Activated T-cell treated with anti-CD3 and anti-CD28 coated beads, Interleukin-2, amount 50 U/mL, for 48 hours (primary cell): Measurements from ENCODE around the gene CD247.

Experiments
- DNase-seq, 2 experiments: peaks; one replicate each; pipeline ENCODE4 v3.0.0-alpha.2; 2020

Gene CD247

GRCh38 chr1:167435484-167435883 lies 82.8 kb downstream of the CD247 start:
- DNase-seq: no peak

DNA sequence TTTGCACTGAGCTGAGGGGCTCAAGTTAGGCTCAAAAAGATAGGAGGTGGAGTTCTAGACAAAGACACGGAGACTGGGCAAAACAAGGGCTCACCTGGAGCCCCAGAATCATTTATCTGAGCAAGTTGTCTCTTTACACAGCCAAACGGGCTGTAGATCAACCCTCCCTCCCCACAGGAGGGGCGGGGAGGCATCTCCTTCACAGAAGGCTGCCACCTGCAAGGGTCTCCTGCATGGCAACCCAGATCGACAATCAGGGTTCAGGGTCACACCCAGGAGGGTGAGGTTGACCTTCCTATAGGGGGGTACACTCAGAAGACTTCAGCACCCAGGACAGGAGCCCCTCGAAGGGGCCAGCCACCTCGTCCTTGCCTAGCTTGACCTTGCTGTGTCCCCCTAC lies 84.0 kb downstream of the CD247 start:
- no peak for DNase-seq

DNA sequence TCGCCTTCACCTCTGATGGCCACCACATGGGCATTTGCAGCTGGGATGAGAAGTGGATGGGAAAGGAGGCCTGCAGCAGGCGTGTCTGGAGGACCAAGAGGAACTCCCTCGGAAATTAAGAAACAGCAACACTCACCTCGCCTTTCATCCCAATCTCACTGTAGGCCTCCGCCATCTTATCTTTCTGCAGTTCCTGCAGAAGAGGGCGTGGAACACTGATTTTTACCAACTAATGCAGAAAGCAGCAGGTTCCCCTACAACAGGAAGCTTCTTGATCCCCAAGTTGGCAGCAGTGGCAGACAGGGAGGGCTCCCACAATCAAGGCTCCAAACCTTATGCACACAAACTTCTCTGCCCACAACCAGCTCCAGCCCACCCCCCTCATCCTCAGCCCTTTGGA lies 84.4 kb downstream of the CD247 start:
- DNase-seq: no peak

DNA sequence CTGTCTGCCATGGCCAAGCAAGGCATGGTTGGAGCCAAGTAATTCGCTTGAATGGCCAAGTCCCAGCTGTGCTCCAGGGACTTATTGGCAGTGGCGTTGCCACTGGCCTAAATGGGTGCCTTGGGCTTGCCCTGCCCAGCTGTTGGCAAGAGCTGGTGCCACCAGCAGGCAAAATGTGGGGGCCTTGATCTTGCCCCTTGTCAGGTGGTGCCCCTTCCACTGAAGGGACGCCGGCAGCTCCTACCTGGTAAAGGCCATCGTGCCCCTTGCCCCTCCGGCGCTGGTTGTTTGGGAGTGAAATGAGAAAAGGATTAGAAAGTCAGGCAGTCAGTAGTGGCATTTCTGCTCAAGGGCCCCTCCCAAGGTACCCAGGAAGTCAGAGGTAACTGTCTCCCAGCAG lies 85.5 kb downstream of the CD247 start:
- no peak for DNase-seq

DNA sequence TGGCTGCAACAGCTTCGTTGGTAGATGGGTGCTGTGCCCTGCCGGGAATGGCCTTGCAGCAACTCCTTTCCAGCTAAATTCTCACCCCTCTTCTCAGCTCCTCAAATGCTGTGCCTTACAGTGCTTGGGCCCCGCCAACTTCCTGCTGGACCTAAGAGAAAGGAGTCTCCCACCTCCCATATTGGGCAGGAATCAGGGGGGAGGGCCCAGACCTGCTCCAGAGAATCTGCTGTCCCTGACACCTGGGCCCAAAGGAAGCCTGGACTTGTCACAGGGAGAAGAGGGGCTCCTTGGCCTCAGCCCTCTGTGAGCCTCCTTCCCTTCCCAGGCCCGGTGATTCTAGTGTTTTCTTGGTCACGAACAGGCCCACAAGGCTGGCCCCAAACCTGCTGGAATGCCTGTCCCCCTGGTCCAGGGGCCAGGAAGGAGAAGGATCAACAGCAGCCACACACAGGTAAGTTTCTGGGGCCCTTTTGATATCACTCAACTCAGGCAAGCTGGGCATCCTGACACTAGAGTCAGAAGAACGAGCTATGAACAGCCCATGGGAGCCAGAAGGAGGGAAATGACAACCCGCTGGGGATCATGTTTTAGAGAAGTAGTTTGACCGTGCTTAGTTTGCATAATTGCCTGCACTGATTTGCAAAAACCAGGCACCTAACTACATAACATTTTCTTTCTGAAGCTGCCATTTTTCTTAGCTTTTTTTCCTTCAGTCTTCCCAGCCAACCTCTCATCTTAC lies 86.2 kb downstream of the CD247 start:
- DNase-seq: no peak

DNA sequence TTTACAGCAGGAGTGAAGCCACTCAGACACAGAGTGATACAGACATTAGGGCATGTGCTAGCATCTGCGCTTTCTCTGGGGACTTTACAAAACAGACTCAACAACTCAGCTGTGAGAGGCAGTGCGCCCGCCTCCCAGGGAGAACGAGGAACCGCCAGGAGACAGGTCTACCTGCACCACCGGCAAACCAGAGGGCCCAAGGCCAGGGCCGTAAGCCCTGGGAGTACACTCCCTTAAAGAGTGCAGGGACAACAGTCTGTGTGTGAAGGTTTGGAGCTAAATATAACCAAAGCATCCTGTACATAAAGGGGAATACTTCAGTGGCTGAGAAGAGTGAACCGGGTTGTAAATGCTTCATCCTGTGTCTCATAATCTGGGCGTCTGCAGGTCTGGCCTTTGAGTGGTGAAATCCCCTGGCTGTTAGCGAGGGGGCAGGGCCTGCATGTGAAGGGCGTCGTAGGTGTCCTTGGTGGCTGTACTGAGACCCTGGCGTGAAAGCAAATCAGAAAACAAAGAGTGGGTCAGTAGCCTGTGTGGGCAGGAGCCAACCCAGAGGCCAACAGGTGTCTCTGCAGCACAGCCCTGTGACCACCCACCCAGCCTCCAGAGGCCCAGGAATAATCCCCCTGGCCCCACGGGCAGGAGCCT lies 86.9 kb downstream of the CD247 start:
- no peak for DNase-seq

- no peak for DNase-seq
These were observed 87.5 kb downstream of the CD247 start for GRCh38 chr1:167430849-167431242.

DNA sequence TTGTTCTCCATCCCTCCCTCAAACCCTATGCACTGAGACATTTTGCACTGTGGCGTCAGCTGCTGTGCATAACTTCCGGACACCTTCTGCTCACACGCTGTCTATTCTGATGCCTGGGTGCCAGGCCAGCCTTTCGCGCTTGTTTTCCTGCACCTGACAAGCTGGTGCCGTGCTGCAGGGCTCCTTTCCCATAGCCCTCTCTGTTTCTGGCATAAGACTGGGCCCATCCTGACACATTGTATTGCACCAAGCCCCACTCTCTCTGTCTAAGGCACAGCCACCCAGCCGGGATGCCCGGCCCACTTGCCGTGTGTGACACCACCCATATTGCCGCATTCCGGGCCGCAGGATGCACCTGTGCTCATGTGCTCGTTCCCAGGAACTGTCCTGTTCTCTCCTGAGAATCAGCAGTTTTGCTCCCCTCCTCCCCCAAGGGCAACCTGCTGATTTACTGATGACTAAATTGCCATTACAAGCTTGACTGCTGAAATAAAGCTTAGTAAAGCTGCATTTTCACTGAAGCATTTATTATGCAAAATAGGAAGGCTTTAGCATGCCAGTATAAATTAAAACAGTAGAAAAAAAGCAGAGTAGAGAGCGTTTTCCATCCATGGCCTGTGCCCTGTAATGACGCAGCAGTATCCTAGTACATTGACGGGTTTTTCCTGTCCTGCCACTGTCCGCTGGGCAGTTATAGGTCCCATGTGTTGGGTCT lies 88.0 kb downstream of the CD247 start:
- DNase-seq: no peak

GRCh38 chr1:167429612-167430011 lies 88.7 kb downstream of the CD247 start:
- no peak for DNase-seq

GRCh38 chr1:167428395-167428794 lies 89.9 kb downstream of the CD247 start:
- DNase-seq: no peak

GRCh38 chr1:167427848-167428247 lies 90.5 kb downstream of the CD247 start:
- no peak for DNase-seq

- no peak for DNase-seq
These were observed 91.6 kb downstream of the CD247 start for GRCh38 chr1:167426716-167427115.

GRCh38 chr1:167425482-167425881 lies 92.8 kb downstream of the CD247 start:
- DNase-seq: no peak

- DNase-seq: no peak
These were observed 94.4 kb downstream of the CD247 start for GRCh38 chr1:167423684-167424619.

DNA sequence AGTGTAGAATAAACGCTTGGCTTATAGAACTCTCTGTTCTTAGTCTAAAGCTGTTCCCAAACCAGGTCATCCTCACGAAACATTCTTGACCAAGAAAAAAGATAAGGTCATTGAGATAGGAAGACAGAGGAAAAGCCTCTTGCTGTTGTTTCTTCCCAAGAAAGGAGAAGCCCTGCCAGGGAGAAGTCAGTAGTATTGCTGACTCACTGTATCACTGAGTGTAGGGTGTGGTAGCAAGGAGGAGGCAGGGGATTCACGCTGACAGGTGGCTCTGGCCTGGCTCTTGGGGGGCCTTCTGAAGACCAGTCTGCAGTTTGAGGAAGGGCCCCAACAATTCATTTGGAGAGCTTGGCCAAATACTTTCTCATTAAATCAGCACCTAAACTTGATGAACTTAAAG lies 97.8 kb downstream of the CD247 start:
- DNase-seq: no peak

GRCh38 chr1:167419245-167419644 lies 99.1 kb downstream of the CD247 start:
- no peak for DNase-seq

DNA sequence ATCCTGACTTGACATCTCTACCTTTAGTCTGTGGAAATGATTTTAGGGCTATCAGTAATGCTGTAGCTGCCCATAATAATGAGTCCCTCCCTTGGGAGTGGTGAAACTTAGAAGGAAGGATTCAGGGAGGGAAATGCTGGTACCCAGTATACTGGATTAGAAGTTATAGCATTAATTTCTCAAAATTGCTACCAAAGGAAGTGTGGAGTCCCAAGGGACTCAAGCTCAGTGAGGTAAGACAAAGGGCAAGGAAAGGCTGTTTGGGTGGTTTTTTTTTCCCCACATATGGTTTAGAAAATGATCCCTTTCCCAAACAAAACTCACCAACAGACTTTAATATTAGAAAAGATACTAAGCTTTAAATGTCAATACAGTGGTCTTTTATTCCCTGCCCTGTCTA lies 99.9 kb downstream of the CD247 start:
- no peak for DNase-seq

DNA sequence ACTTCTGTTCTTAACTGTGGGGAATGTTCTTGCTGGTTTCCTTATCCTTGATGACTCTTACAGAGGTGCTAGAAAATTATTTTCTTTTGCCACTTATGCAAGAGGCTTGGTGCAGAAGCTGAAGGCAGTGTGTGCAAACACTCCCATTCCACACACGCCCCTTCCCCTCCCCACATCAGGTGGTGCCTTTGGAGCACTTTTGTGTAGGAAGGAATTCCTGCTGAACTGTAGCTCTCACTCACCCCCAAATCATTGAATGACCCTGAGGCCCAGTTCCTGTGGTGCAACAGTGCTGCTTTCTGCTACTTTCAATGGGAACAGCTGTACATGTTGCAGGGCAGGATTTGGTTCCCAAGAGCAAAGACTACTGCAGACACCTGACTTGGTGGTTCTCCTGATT lies 101.8 kb downstream of the CD247 start:
- no peak for DNase-seq

DNA sequence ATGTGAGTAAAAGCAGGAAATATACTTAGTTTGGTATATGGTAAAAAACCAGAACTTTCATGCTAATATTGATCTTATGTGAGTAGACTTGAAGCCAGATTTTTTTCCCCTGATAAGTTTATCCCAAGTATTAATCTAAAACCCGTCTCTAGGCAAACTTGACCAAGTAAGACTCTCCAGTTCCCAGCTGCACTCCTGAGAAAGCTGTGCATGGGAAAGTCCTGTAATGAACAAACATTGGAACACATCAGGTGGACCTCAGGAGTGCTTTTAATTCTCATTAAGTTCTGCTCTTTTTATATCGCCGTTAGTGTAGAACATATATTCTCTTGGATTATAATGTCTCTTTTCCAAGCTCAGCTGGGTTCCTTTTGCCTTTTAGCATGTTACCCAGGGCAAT lies 105.0 kb downstream of the CD247 start:
- DNase-seq: no peak

GRCh38 chr1:167412920-167413319 lies 105.4 kb downstream of the CD247 start:
- DNase-seq: no peak

GRCh38 chr1:167412072-167412471 lies 106.3 kb downstream of the CD247 start:
- peak in 1 of 2 experiments; percentile 36 for DNase-seq

GRCh38 chr1:167409183-167409582 lies 109.1 kb downstream of the CD247 start:
- no peak for DNase-seq

GRCh38 chr1:167408355-167408754 lies 110.0 kb downstream of the CD247 start:
- DNase-seq: no peak
